Naive thymus-derived CD8-positive, alpha-beta T cell (primary cell): ENCODE results near the gene ITGA5. TPM values are rescaled to one million over a fixed set of nuclear protein-coding genes. Genes with fewer than 3 reads are reported as not detected.

ENCODE experiments used
- ATAC-seq, 2 donors: fragments of 150-1000 bp; cut with Tn5 transposase in 1 of 2; sonication (Bioruptor Pico), chemical (Tn5 transposase) in 1 of 2; 1 replicate in 1 of 2; 2 replicates in 1 of 2; pipeline ENCODE4 v1.10.0; 2021; ENCODE audit warnings: mild to moderate bottlenecking in 2 of 2, moderate library complexity in 2 of 2
- POLR2A ChIA-PET: fragments of 350-600 bp; sonication (Branson Sonifier 250); formaldehyde crosslinking; loops from one replicate; lab custom pipeline; 2021; ENCODE audit warnings: antibody characterized with exemption; lab: Charles Lee
- DNase-seq, 10 donors: peaks; one replicate each; pipeline versions ENCODE4 v3.0.0 to v3.0.0-alpha.2; 2020 to 2022
- H3K27ac Mint-ChIP-seq, 10 donors: one replicate each; pipeline ENCODE4 v1.8.0; 2020 to 2022; ENCODE audit warnings: mild to moderate bottlenecking in 10 of 10, mixed read lengths in 10 of 10, moderate library complexity in 4 of 10, inconsistent platforms in 1 of 10
- H3K27me3 Mint-ChIP-seq, 5 donors: one replicate each; pipeline ENCODE4 v1.8.0; 2021 to 2022; ENCODE audit warnings: mixed read lengths in 5 of 5
- H3K36me3 Mint-ChIP-seq, 3 donors: one replicate each; pipeline ENCODE4 v1.8.0; 2020 to 2022; ENCODE audit warnings: mixed read lengths in 3 of 3, mild to moderate bottlenecking in 2 of 3, inconsistent platforms in 1 of 3
- H3K4me1 Mint-ChIP-seq, 4 donors: one replicate each; pipeline ENCODE4 v1.8.0; 2021 to 2022; ENCODE audit warnings: mixed read lengths in 4 of 4
- H3K4me3 Mint-ChIP-seq, 10 donors: one replicate each; pipeline ENCODE4 v1.8.0; 2020 to 2022; ENCODE audit warnings: mild to moderate bottlenecking in 10 of 10, mixed read lengths in 10 of 10, moderate library complexity in 6 of 10, inconsistent platforms in 1 of 10
- H3K9me3 Mint-ChIP-seq, 9 donors: one replicate each; pipeline ENCODE4 v1.8.0; 2020 to 2022; ENCODE audit warnings: mixed read lengths in 9 of 9, mild to moderate bottlenecking in 3 of 9, inconsistent platforms in 1 of 9, moderate library complexity in 1 of 9
- polyA plus RNA-seq, 3 donors: library from polyadenylated mRNA; unstranded; fragments of 300-500 nt; fragmentation: Illumina TruSeq; gene quantifications; one replicate each; pipeline ENCODE4 v1.2.3, GENCODE V29; 2021
- total RNA-seq, 8 experiments: library from RNA in 2 of 8; stranded (reverse) in 2 of 8; gene quantifications; one replicate each; pipeline ENCODE4 v1.2.3 and lab custom pipeline; 2021 to 2026

The ITGA5 gene
- total and polyA plus RNA-seq, 5 experiments from 2014 or later = 13.4 to 127 (median 44.5) TPM

DNA sequence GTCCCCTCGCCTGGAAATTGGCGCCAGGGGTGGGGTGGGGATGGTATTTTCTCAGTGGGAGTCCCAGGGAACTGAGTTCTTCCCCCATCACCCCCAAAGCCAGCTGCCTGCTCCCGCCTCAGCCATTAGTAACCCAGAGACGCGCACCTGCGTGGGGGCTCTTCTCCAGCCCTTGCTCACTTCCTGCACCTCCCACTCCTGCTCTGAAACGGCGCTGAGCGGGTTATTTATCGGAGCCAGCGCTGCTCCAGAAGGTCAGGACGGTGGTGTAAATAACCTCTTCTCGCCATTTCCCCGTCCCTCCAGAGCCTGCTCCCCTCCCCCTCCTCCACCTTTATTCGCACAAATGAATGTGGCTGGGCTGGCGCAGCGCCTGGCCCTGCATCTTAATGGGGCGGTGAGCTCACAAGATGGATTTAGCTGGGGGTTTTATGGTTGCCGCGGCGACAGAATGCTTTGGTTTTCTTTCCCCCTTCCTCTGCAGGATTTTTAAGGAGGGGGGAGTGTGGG lies 67.0 kb downstream of the ITGA5 start:
- H3K27ac Mint-ChIP-seq = peak overlapping the region; percentile 37 to 95 (median 88)
- peak in 6 of 10 donors; percentile 12 to 67 (median 32) for DNase-seq
- POLR2A ChIA-PET = interaction anchor here (1.5 to 1.9 kb wide), 2 partner anchors 61 to 72 kb away, joined by 4 to 14 read pairs; partner anchors contain the start of genes CBX5 and HNRNPA1
- ATAC-seq = peak; percentile 85 to 92
- no peaks in the 10 kb centered on the region for H3K9me3 Mint-ChIP-seq
- H3K27me3 Mint-ChIP-seq = no peaks in the 10 kb centered on the region
- peak overlapping the region; percentile 79 to 91 (median 84) for H3K4me3 Mint-ChIP-seq
- peaks cover 4 to 47% (median 8%) of the 10 kb centered on the region in 3 donors for H3K36me3 Mint-ChIP-seq
- peaks cover 12 to 24% (median 17%) of the 10 kb centered on the region in 4 donors for H3K4me1 Mint-ChIP-seq

DNA sequence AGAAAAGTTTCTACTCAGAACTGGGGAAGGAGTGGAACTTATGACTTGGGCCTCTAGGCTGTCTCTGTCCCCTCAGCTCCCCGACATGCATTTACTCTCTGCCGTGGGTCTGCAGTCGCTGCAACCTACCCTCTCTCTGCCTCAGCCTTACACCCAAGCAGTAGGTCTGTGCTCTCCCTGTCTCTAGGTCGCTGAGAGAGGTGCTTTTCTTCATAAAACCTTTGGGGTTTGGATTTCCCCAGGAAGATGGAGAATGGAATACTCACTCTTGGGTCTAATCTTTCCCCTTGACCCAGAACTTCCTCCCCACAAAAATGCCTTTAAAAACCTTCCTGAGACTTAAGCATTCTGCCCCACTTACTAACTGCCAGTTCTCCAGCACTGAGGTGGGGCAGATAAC lies 67.7 kb downstream of the ITGA5 start:
- H3K27me3 Mint-ChIP-seq = no peaks in the 10 kb centered on the region
- H3K36me3 Mint-ChIP-seq = peaks cover 8 to 54% (median 8%) of the 10 kb centered on the region in 3 donors
- peaks cover 12 to 21% (median 17%) of the 10 kb centered on the region in 4 donors for H3K4me1 Mint-ChIP-seq
- no peaks in the 10 kb centered on the region for H3K9me3 Mint-ChIP-seq
- no peak for ATAC-seq
- peak overlapping the region in 2 of 10 donors; percentile 79 to 90 for H3K4me3 Mint-ChIP-seq
- POLR2A ChIA-PET = interaction anchor here (1.5 to 1.9 kb wide), 2 partner anchors 62 to 71 kb away, joined by 4 to 14 read pairs; partner anchors contain the start of genes CBX5 and HNRNPA1
- H3K27ac Mint-ChIP-seq = peak overlapping the region in 7 of 10 donors; percentile 6 to 95 (median 69)
- DNase-seq = no peak

DNA sequence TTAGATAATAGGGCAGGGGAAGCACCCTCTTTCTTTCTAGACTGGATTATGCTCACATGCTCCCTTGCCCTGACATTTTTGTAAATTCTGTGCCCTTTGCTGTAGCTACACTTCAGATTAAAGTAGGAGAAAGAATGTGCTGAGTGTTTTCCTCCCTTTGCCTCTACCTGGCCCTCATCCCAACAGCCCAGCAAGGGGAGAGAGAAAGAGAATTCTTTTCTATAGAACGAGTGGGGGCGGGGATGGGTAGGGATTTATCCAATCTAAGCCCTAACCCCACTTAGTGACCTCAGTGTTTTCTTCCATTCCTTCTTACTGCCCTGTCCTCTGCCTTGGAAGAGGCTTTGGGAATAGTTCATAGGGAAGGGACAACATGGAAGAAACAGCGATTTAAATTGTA lies 68.3 kb downstream of the ITGA5 start:
- POLR2A ChIA-PET = interaction anchor here (1.6 kb wide), 1 partner anchor 26 kb away, joined by 3 read pairs; the partner anchor contains the start of gene COPZ1
- peak overlapping the region in 4 of 10 donors; percentile 10 to 69 (median 30) for H3K27ac Mint-ChIP-seq

DNA sequence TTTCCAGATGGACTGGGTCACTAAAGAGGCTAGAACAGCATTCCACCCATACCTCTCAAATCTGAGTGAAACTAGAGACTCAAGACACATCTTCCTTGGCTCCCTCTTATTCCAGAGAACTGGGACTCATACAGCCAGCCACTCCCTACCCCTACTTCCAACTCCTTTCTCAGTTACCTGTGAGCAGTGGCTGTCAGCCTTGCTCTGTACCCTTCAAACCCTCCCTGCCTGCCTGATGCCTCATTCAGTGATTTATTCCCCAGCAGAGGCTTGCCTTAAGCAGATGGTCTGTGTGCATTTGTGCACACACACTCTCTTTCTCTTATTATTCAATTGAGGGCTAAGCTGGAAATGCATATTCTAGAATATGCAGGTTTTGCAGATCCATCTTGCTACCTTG lies 69.4 kb downstream of the ITGA5 start:
- POLR2A ChIA-PET = interaction anchor here (1.6 kb wide), 1 partner anchor 25 kb away, joined by 3 read pairs; the partner anchor contains the start of gene COPZ1
- peaks cover 8 to 65% (median 13%) of the 10 kb centered on the region in 3 donors for H3K36me3 Mint-ChIP-seq
- H3K27me3 Mint-ChIP-seq = no peaks in the 10 kb centered on the region
- H3K4me3 Mint-ChIP-seq = peak overlapping the region in 1 of 10 donors; percentile 12
- H3K27ac Mint-ChIP-seq = peak overlapping the region in 3 of 10 donors; percentile 22 to 69 (median 40)
- no peak for ATAC-seq
- DNase-seq = no peak
- peaks cover 10 to 24% (median 18%) of the 10 kb centered on the region in 4 donors for H3K4me1 Mint-ChIP-seq
- H3K9me3 Mint-ChIP-seq = no peaks in the 10 kb centered on the region

More for the DNA sequence above, 68.3 kb downstream of the ITGA5 start:
- no peak overlapping the region for H3K4me3 Mint-ChIP-seq
- ATAC-seq (no peak), DNase-seq (no peak)
- no peaks in the 10 kb centered on the region for H3K9me3 Mint-ChIP-seq
- H3K36me3 Mint-ChIP-seq = peaks cover 8 to 57% (median 8%) of the 10 kb centered on the region in 3 donors
- no peaks in the 10 kb centered on the region for H3K27me3 Mint-ChIP-seq
- H3K4me1 Mint-ChIP-seq = peaks cover 11 to 21% (median 17%) of the 10 kb centered on the region in 4 donors

DNA sequence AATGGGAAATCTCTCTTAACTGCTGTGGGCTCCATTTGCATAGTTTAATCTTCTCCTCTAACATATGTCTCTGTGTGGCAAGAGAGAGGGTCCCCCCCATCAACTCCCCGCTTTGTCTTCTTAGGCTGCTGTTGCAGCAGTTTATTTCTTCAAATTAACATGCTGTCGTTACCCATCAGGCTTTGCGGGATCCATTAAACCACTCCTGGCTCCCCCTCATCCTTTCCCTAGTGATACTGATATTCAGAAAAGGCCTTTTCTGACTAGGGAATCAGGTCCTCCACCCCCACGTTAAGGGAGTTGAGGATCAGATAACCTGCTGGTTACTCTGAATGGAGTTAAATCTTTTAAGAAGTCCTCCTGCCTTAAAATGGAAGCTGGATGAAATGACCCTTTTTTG lies 70.0 kb downstream of the ITGA5 start:
- peak overlapping the region in 1 of 10 donors; percentile 18 for H3K27ac Mint-ChIP-seq
- no peak for DNase-seq
- POLR2A ChIA-PET = interaction anchor here (1.6 kb wide), 1 partner anchor 24 kb away, joined by 3 read pairs; the partner anchor contains the start of gene COPZ1

More for the DNA sequence above, 70.0 kb downstream of the ITGA5 start:
- no peak for ATAC-seq
- peaks cover 8 to 68% (median 13%) of the 10 kb centered on the region in 3 donors for H3K36me3 Mint-ChIP-seq
- H3K4me3 Mint-ChIP-seq = no peak overlapping the region
- no peaks in the 10 kb centered on the region for H3K27me3 Mint-ChIP-seq
- peaks cover 10 to 24% (median 18%) of the 10 kb centered on the region in 4 donors for H3K4me1 Mint-ChIP-seq
- H3K9me3 Mint-ChIP-seq = no peaks in the 10 kb centered on the region

Other genes with a start within 250 kb of the ITGA5 start
- 10 to 100 TPM; 21.0 to 22.0 TPM for gene SMUG1, start 230.3 kb downstream of the ITGA5 start, total RNA-seq
- 10 to 100 TPM; 15.4 to 23.6 (median 17.6) TPM for gene SMUG1, start 230.3 kb downstream of the ITGA5 start, polyA plus RNA-seq
- gene CBX5, start 139.1 kb downstream of the ITGA5 start, total RNA-seq = 10 to 100 TPM; 66.6 to 70.5 TPM
- 10 to 100 TPM; 23.7 to 34.4 (median 29.4) TPM for gene CBX5, start 139.1 kb downstream of the ITGA5 start, polyA plus RNA-seq
- 1,000 to 10,000 TPM; 1,109 to 1,141 TPM for gene HNRNPA1, start 138.5 kb downstream of the ITGA5 start, total RNA-seq
- gene HNRNPA1, start 138.5 kb downstream of the ITGA5 start, polyA plus RNA-seq = 1,000 to 10,000 TPM in 1 of 3 donors, 100 to 1,000 TPM in 2; 932 to 1,177 (median 943) TPM
- not detected for gene NFE2, start 118.3 kb downstream of the ITGA5 start, total RNA-seq
- under 1 TPM in 1 of 3 donors, not detected in 2; 0.14 TPM for gene NFE2, start 118.3 kb downstream of the ITGA5 start, polyA plus RNA-seq
- 10 to 100 TPM; 79.0 to 83.5 TPM for gene COPZ1, start 94.1 kb downstream of the ITGA5 start, total RNA-seq
- gene COPZ1, start 94.1 kb downstream of the ITGA5 start, polyA plus RNA-seq = 100 to 1,000 TPM; 128 to 152 (median 132) TPM
- gene GPR84, start 54.8 kb downstream of the ITGA5 start, total RNA-seq = not detected
- not detected for gene GPR84, start 54.8 kb downstream of the ITGA5 start, polyA plus RNA-seq
- 1 to 10 TPM; 1.7 to 3.2 TPM for gene ZNF385A, start 34.5 kb downstream of the ITGA5 start, total RNA-seq
- gene ZNF385A, start 34.5 kb downstream of the ITGA5 start, polyA plus RNA-seq = under 1 TPM in 1 of 3 donors, not detected in 2; 0.42 TPM
- 1 to 10 TPM; 3.6 to 3.8 TPM for gene GTSF1, start 54.3 kb upstream of the ITGA5 start, total RNA-seq
- gene GTSF1, start 54.3 kb upstream of the ITGA5 start, polyA plus RNA-seq = 10 to 100 TPM; 13.7 to 16.7 (median 15.3) TPM
- 100 to 1,000 TPM; 111 to 115 TPM for gene NCKAP1L, start 78.5 kb upstream of the ITGA5 start, total RNA-seq
- 10 to 100 TPM; 70.5 to 76.3 (median 74.8) TPM for gene NCKAP1L, start 78.5 kb upstream of the ITGA5 start, polyA plus RNA-seq
- 1 to 10 TPM; 6.6 to 6.7 TPM for gene PDE1B, start 130.3 kb upstream of the ITGA5 start, total RNA-seq
- gene PDE1B, start 130.3 kb upstream of the ITGA5 start, polyA plus RNA-seq = 1 to 10 TPM in 1 of 3 donors, under 1 TPM in 2; 0.03 to 2.9 (median 0.44) TPM
- not detected for gene PPP1R1A, start 169.4 kb upstream of the ITGA5 start, total RNA-seq
- gene PPP1R1A, start 169.4 kb upstream of the ITGA5 start, polyA plus RNA-seq = not detected
- not detected for gene LACRT, start 215.6 kb upstream of the ITGA5 start, total RNA-seq
- not detected for gene LACRT, start 215.6 kb upstream of the ITGA5 start, polyA plus RNA-seq
- gene DCD, start 229.1 kb upstream of the ITGA5 start, total RNA-seq = not detected
- gene DCD, start 229.1 kb upstream of the ITGA5 start, polyA plus RNA-seq = not detected